Psoas muscle (tissue), 8 donors: ENCODE results near the gene ABCC6. TPM values are rescaled to one million over a fixed set of nuclear protein-coding genes. Genes with fewer than 3 reads are reported as not detected.
"Not testable (repeated sequence)": the region's sequence is repeated elsewhere in the genome, so short reads cannot be mapped to it uniquely, and the experiment has no call there.

ENCODE experiments used
- ATAC-seq, 4 donors: fragments of 200-7000 bp; cut with Tn5 transposase; one replicate each; pipeline ENCODE4 v1.9.1; 2020; ENCODE audit warnings: moderate library complexity in 3 of 4, mild to moderate bottlenecking in 2 of 4
- DNase-seq, 2 donors: peaks; one replicate each; pipeline ENCODE4 v3.0.0-alpha.2; 2020
- H3K27ac ChIP-seq: fragments of 200-600 bp; one replicate; pipeline ENCODE4 v1.8.0; 2022
- H3K27me3 ChIP-seq, 3 donors: fragments of 200-600 bp in 1 of 3; one replicate each; pipeline versions ENCODE4 v1.6.1 to v1.8.0; 2013 to 2022; ENCODE audit warnings: low read length in 2 of 3, mild to moderate bottlenecking in 2 of 3, moderate library complexity in 1 of 3; ENCODE audit not compliant: insufficient read depth in 3 of 3
- H3K36me3 ChIP-seq, 2 donors: fragments of 200-600 bp in 1 of 2; one replicate each; pipeline versions ENCODE4 v1.6.1 to v1.8.0; 2013 to 2022; ENCODE audit warnings: low read depth in 1 of 2, mild to moderate bottlenecking in 1 of 2, moderate library complexity in 1 of 2; ENCODE audit not compliant: insufficient read depth in 1 of 2
- H3K4me1 ChIP-seq: fragments of 200-600 bp; one replicate; pipeline ENCODE4 v1.8.0; 2022
- H3K4me3 ChIP-seq: fragments of 200-600 bp; one replicate; pipeline ENCODE4 v1.8.0; 2022; ENCODE audit warnings: mild to moderate bottlenecking
- H3K9me3 ChIP-seq: fragments of 200-600 bp; one replicate; pipeline ENCODE4 v1.8.0; 2022
- CTCF ChIP-seq: fragments of 200-600 bp; IDR thresholded peaks from one replicate; pipeline ENCODE4 v1.8.0; 2022; ENCODE audit warnings: antibody characterized with exemption
- WGBS, 3 donors: extraction: QIAGEN DNeasy Blood & Tissue Kit; methylation state at CpG; one replicate each; pipeline versions ENCODE4 v1.1.6 to v1.1.7; 2013; 5-methylcytosine and 5-hydroxymethylcytosine counted together
- intact Hi-C, 2 donors: fragments of 100-400 bp; cut with DNase I; formaldehyde crosslinking; loops; one replicate each; pipeline versions ENCODE4 v1.11.0 to v1.14.2; 2022
- polyA plus RNA-seq, 3 donors: library from polyadenylated mRNA; stranded (reverse); fragments of 200-250 nt; gene quantifications; one replicate each; pipeline ENCODE4 v1.2.3, GENCODE V29; 2013
- total RNA-seq, 4 donors: library from RNA; stranded (reverse); fragmentation: NEBNext Ultra II Directional in 2 of 4; extraction: Animal tissue kit (Norgen Biotek cat#: 25700) in 2 of 4; gene quantifications; one replicate each; pipeline versions ENCODE4 v1.2.1 to v1.2.4, GENCODE V29; 2021 to 2023
- donor health status: healthy with polysubstance abuse.
- donor health status: DM: no; HTN: no; CAD: no; lungs with moderate emphysema.
- donor health status: Bipolar disorder and iron deficiency.
- donor health status: healthy.
- donor health status: DM: yes; HTN: yes; CAD: no.
- donor health status: DM: no; HTN: no; CAD: no.
- donor health status: DM: no; HTN: no; CAD: no.
- donor health status: DM: yes; HTN: yes; CAD: no.

Gene ABCC6
- total and polyA plus RNA-seq, 7 donors = 0.06 to 3.0 (median 0.32) TPM

GRCh38 chr16:16105646-16106045, 117.6 kb downstream of the ABCC6 start:
- Histone ChIP-seq H3K36me3 (peaks cover 0 to 83% of the 10 kb centered on the region in 2 donors), H3K27ac (no peak overlapping the region)
- WGBS, 3 donors = 86 to 94% (median 90%) methylated on average over 14 of the region's 14 CpGs

GRCh38 chr16:16104804-16105141, 118.5 kb downstream of the ABCC6 start:
- DNase-seq, ATAC-seq, intact Hi-C loops, H3K4me1 ChIP-seq, H3K27ac ChIP-seq, H3K27me3 ChIP-seq, H3K9me3 ChIP-seq, H3K4me3 ChIP-seq: not testable (repeated sequence)
- peaks cover 0 to 78% of the 10 kb centered on the region in 2 donors for H3K36me3 ChIP-seq
- 90 to 95% (median 93%) methylated on average over 19 to 21 of the region's 21 CpGs for WGBS, 3 donors

More at GRCh38 chr16:16105646-16106045, 117.6 kb downstream of the ABCC6 start:
- no peaks in the 10 kb centered on the region for H3K9me3 ChIP-seq
- no peak overlapping the region for H3K4me3 ChIP-seq
- ATAC-seq (no peak), DNase-seq (no peak)
- peaks cover 2% of the 10 kb centered on the region for H3K4me1 ChIP-seq
- intact Hi-C loops = no loop called here
- TF ChIP-seq CTCF = no peak
- no peaks in the 10 kb centered on the region for H3K27me3 ChIP-seq

- 86 to 94% (median 91%) methylated on average over 15 to 16 of the region's 16 CpGs for WGBS, 3 donors
- intact Hi-C loops, H3K27ac ChIP-seq, DNase-seq, H3K27me3 ChIP-seq, ATAC-seq, H3K9me3 ChIP-seq, H3K4me3 ChIP-seq, H3K4me1 ChIP-seq: not testable (repeated sequence)
- peaks cover 0 to 73% of the 10 kb centered on the region in 2 donors for H3K36me3 ChIP-seq
Observed at GRCh38 chr16:16104132-16104803, 119.0 kb downstream of the ABCC6 start.

- ATAC-seq = peak in 2 of 4 donors; percentile 35 to 50
Observed at GRCh38 chr16:16102738-16103137, 120.6 kb downstream of the ABCC6 start.

GRCh38 chr16:16101585-16101984, 121.7 kb downstream of the ABCC6 start:
- Histone ChIP-seq H3K27me3 (no peaks in the 10 kb centered on the region), H3K27ac (no peak overlapping the region), H3K36me3 (peaks cover 0 to 63% of the 10 kb centered on the region in 2 donors), H3K9me3 (no peaks in the 10 kb centered on the region), H3K4me3 (no peak overlapping the region), H3K4me1 (peaks cover 7% of the 10 kb centered on the region)
- no peak for TF ChIP-seq CTCF
- DNase-seq (no peak), ATAC-seq (no peak)
- intact Hi-C loops = no loop called here
- WGBS, 3 donors = 52 to 59% (median 58%) methylated on average over 5 of the region's 5 CpGs

More at GRCh38 chr16:16102738-16103137, 120.6 kb downstream of the ABCC6 start:
- DNase-seq = no peak
- H3K27ac ChIP-seq = no peak overlapping the region
- TF ChIP-seq CTCF = no peak
- H3K36me3 ChIP-seq = peaks cover 0 to 68% of the 10 kb centered on the region in 2 donors
- 45 to 74% (median 58%) methylated on average over 4 of the region's 4 CpGs for WGBS, 3 donors
- H3K27me3 ChIP-seq = no peaks in the 10 kb centered on the region
- H3K9me3 ChIP-seq = no peaks in the 10 kb centered on the region
- intact Hi-C loops = no loop called here
- peaks cover 4% of the 10 kb centered on the region for H3K4me1 ChIP-seq
- no peak overlapping the region for H3K4me3 ChIP-seq
